Keratinocyte (primary cell): ENCODE results near the gene AZU1. TPM values are rescaled to one million over a fixed set of nuclear protein-coding genes. Genes with fewer than 3 reads are reported as not detected.

Experiments
- DNase-seq: peaks from one replicate; pipeline ENCODE4 v3.0.0-alpha.2; 2011; ENCODE audit warnings: low read depth, missing footprints, low spot score
- FAIRE-seq: peaks from 2 replicates; lab custom pipeline; 2011; peaks lifted over from hg19 to GRCh38; lab: Jason Lieb, UNC
- H2AFZ ChIP-seq: 2 replicates; pipeline ENCODE4 v1.6.0; 2012; ENCODE audit warnings: low read length, control low read depth, inconsistent platforms; ENCODE audit not compliant: control insufficient read depth
- H3K27ac ChIP-seq: 2 replicates; pipeline ENCODE4 v1.5.1; 2011; ENCODE audit warnings: low read length; ENCODE audit not compliant: control insufficient read depth, insufficient read depth
- H3K27me3 ChIP-seq: 3 replicates; pipeline ENCODE4 v1.6.0; 2011; ENCODE audit warnings: low read length; ENCODE audit not compliant: control insufficient read depth, insufficient read depth; ENCODE audit errors: extremely low read depth
- H3K36me3 ChIP-seq, 2 experiments: 2 replicates in 1 of 2; 3 replicates in 1 of 2; pipeline ENCODE4 v1.5.1; 2011; ENCODE audit warnings: low read length in 2 of 2, mild to moderate bottlenecking in 1 of 2; ENCODE audit not compliant: control insufficient read depth in 2 of 2, insufficient read depth in 2 of 2; ENCODE audit errors: extremely low read depth in 1 of 2
- H3K4me1 ChIP-seq: 3 replicates; pipeline ENCODE4 v1.5.1; 2011; ENCODE audit warnings: low read length; ENCODE audit not compliant: control insufficient read depth, insufficient read depth; ENCODE audit errors: extremely low read depth
- H3K4me2 ChIP-seq: 3 replicates; pipeline ENCODE4 v1.6.0; 2011; ENCODE audit warnings: low read depth, low read length; ENCODE audit not compliant: control insufficient read depth, insufficient read depth; ENCODE audit errors: extremely low read depth
- H3K4me3 ChIP-seq, 3 experiments: fragments of 200-600 bp in 1 of 3; sonication (generic) in 1 of 3; 2 replicates in 2 of 3; 3 replicates in 1 of 3; pipeline ENCODE4 v1.5.1; 2011 to 2016; ENCODE audit warnings: low read length in 3 of 3, mild to moderate bottlenecking in 3 of 3, control low read depth in 2 of 3, inconsistent platforms in 1 of 3, low read depth in 1 of 3, mixed read lengths in 1 of 3, mixed run types in 1 of 3, moderate library complexity in 1 of 3; ENCODE audit not compliant: control insufficient read depth in 2 of 3, insufficient read depth in 2 of 3; ENCODE audit errors: extremely low read depth in 1 of 3
- H3K79me2 ChIP-seq: 2 replicates; pipeline ENCODE4 v1.6.0; 2012; ENCODE audit warnings: low read length; ENCODE audit not compliant: control insufficient read depth, insufficient read depth
- H3K9ac ChIP-seq: 3 replicates; pipeline ENCODE4 v1.6.0; 2011; ENCODE audit warnings: low read length; ENCODE audit not compliant: control insufficient read depth, insufficient read depth; ENCODE audit errors: extremely low read depth
- H3K9me1 ChIP-seq: 3 replicates; pipeline ENCODE4 v1.6.0; 2011; ENCODE audit warnings: low read length; ENCODE audit not compliant: control insufficient read depth, insufficient read depth; ENCODE audit errors: extremely low read depth
- H3K9me3 ChIP-seq: 2 replicates; pipeline ENCODE4 v1.5.1; 2012; ENCODE audit warnings: low read depth, low read length; ENCODE audit not compliant: control insufficient read depth
- H4K20me1 ChIP-seq: 3 replicates; pipeline ENCODE4 v1.6.0; 2011; ENCODE audit warnings: low read length; ENCODE audit not compliant: control insufficient read depth, insufficient read depth; ENCODE audit errors: extremely low read depth
- EZH2 ChIP-seq: IDR thresholded peaks from one replicate; pipeline ENCODE4 v1.6.1; 2012; ENCODE audit warnings: inconsistent platforms, mild to moderate bottlenecking, low read length, moderate library complexity
- dilution Hi-C: fragments of 300-500 bp; cut with MboI; formaldehyde crosslinking; loops from one replicate; pipeline ENCODE4 v1.7.0; 2020; ENCODE audit warnings: low sequenced_read_pairs; ENCODE audit not compliant: extremely low pct_ligation_motif_present
- polyA plus RNA-seq, 5 experiments: library from polyadenylated mRNA; depleted of rRNA in 3 of 5; stranded (reverse) in 3 of 5; stranded (forward) in 1 of 5; unstranded in 1 of 5; fragments of >200 nt; gene quantifications; 1 replicate in 1 of 5; 2 replicates in 3 of 5; 3 replicates in 1 of 5; pipeline versions ENCODE4 v1.2.1 to v1.2.3, GENCODE V29; 2011 to 2012; ENCODE audit warnings: missing spikeins in 2 of 5, low read depth in 1 of 5, low replicate concordance in 1 of 5
- TF ChIP-seq, protein P1 (sequence below), 3 experiments: IDR thresholded peaks in 1 of 3; conservative IDR thresholded peaks in 1 of 3; optimal IDR thresholded peaks in 1 of 3; 2 replicates in 2 of 3; 3 replicates in 1 of 3; pipeline versions ENCODE3 to v1.5.1; 2011; ENCODE audit warnings: low read length in 3 of 3, mild to moderate bottlenecking in 3 of 3, moderate library complexity in 2 of 3, control low read depth in 1 of 3, inconsistent platforms in 1 of 3; ENCODE audit not compliant: insufficient read depth in 2 of 3; ENCODE audit errors: extremely low read depth in 1 of 3

AZU1 gene
- polyA plus RNA-seq, 1 donor (not counting 4 experiments of a cell fraction or from before 2014, with no cell fraction given), result not detected

DNA sequence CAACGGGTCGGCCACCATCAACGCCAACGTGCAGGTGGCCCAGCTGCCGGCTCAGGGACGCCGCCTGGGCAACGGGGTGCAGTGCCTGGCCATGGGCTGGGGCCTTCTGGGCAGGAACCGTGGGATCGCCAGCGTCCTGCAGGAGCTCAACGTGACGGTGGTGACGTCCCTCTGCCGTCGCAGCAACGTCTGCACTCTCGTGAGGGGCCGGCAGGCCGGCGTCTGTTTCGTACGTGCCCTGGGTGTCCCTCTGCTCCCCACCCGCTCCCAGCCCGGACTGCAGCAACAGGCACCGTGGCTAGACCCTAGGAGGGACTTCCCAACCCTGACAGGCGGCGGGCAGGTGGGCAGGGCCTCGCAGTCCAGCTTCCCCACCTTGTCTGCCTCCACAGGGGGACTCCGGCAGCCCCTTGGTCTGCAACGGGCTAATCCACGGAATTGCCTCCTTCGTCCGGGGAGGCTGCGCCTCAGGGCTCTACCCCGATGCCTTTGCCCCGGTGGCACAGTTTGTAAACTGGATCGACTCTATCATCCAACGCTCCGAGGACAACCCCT, 28.0 kb downstream of the AZU1 start:
- no peak for TF ChIP-seq EZH2
- TF ChIP-seq, protein P1, sequence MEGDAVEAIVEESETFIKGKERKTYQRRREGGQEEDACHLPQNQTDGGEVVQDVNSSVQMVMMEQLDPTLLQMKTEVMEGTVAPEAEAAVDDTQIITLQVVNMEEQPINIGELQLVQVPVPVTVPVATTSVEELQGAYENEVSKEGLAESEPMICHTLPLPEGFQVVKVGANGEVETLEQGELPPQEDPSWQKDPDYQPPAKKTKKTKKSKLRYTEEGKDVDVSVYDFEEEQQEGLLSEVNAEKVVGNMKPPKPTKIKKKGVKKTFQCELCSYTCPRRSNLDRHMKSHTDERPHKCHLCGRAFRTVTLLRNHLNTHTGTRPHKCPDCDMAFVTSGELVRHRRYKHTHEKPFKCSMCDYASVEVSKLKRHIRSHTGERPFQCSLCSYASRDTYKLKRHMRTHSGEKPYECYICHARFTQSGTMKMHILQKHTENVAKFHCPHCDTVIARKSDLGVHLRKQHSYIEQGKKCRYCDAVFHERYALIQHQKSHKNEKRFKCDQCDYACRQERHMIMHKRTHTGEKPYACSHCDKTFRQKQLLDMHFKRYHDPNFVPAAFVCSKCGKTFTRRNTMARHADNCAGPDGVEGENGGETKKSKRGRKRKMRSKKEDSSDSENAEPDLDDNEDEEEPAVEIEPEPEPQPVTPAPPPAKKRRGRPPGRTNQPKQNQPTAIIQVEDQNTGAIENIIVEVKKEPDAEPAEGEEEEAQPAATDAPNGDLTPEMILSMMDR (optimal IDR thresholded peaks at IDR 0.05 in 1 of 3, IDR thresholded peaks at IDR 0.05 in 1 of 3, conservative IDR thresholded peaks at IDR 0.05 in 1 of 3; ENCODE audit: extremely low read depth in 1 of 3, insufficient read depth in 2 of 3, low read length in 3 of 3), result no peak
- no peak overlapping the region for H2AFZ ChIP-seq
- H3K27ac ChIP-seq, result no peak overlapping the region
- no peaks in the 10 kb centered on the region for H3K9me1 ChIP-seq
- H3K4me2 ChIP-seq, result no peak overlapping the region
- no peaks in the 10 kb centered on the region for H3K79me2 ChIP-seq
- H3K36me3 ChIP-seq, result no peaks in the 10 kb centered on the region
- DNase-seq (no peak), FAIRE-seq (no peak)
- H4K20me1 ChIP-seq, result peaks cover 2% of the 10 kb centered on the region
- H3K9me3 ChIP-seq, result no peaks in the 10 kb centered on the region
- H3K4me3 ChIP-seq, result no peak overlapping the region
- H3K9ac ChIP-seq, result no peak overlapping the region
- H3K27me3 ChIP-seq, result peaks cover 39% of the 10 kb centered on the region
- dilution Hi-C loops, result no loop called here
- peaks cover 2% of the 10 kb centered on the region for H3K4me1 ChIP-seq

DNA sequence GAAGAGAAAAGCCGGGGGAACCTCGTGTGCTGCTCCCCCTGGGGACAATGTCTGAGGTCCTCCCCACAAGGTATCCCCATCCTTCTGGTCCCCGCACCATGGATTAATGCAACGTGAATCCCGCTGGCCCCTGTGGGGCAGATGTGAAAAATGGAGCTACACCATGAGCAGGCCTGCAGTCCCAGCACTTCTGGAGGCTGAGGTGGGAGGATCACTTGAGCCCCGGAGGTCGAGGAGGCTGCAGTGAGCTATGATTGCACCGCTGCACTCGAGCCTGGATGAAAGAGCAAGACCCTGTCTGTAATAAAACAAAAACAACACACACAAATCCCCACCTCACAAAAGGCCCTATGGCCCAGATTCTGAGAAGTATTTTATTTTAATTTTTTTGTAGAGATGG, 30.6 kb downstream of the AZU1 start:
- Histone ChIP-seq H3K9ac (no peak overlapping the region), H3K27me3 (peaks cover 17% of the 10 kb centered on the region), H3K36me3 (no peaks in the 10 kb centered on the region), H4K20me1 (no peaks in the 10 kb centered on the region), H3K27ac (no peak overlapping the region), H3K4me2 (no peak overlapping the region), H3K4me3 (no peak overlapping the region), H3K9me3 (no peaks in the 10 kb centered on the region), H3K9me1 (no peaks in the 10 kb centered on the region), H2AFZ (no peak overlapping the region), H3K4me1 (peaks cover 3% of the 10 kb centered on the region), H3K79me2 (no peaks in the 10 kb centered on the region)
- DNase-seq (no peak), FAIRE-seq (no peak)
- dilution Hi-C loops, result no loop called here
- no peak for TF ChIP-seq EZH2
- TF ChIP-seq, protein P1 (optimal IDR thresholded peaks at IDR 0.05 in 1 of 3, IDR thresholded peaks at IDR 0.05 in 1 of 3, conservative IDR thresholded peaks at IDR 0.05 in 1 of 3; ENCODE audit: extremely low read depth in 1 of 3, insufficient read depth in 2 of 3, low read length in 3 of 3), result no peak
